G401 (cell line): Measurements from ENCODE around the gene SLC24A4. TPM values are rescaled to one million over a fixed set of nuclear protein-coding genes. Genes with fewer than 3 reads are reported as not detected.

Source experiments
- DNase-seq: peaks from one replicate; pipeline ENCODE4 v3.0.0-alpha.2; 2015; ENCODE audit warnings: low spot score
- in situ Hi-C: cut with HindIII; loops from 2 replicates; pipeline ENCODE4 v1.10.0; 2016; ENCODE audit warnings: low sequenced_read_pairs, mixed read lengths
- total RNA-seq: library from RNA; depleted of rRNA; stranded (reverse); fragments of >200 nt; shearing (Covaris generic); gene quantifications from 2 replicates; pipeline ENCODE4 v1.2.3, GENCODE V29; 2014

Gene SLC24A4
- total RNA-seq, 1 experiment from 2014 or later: not detected

DNA sequence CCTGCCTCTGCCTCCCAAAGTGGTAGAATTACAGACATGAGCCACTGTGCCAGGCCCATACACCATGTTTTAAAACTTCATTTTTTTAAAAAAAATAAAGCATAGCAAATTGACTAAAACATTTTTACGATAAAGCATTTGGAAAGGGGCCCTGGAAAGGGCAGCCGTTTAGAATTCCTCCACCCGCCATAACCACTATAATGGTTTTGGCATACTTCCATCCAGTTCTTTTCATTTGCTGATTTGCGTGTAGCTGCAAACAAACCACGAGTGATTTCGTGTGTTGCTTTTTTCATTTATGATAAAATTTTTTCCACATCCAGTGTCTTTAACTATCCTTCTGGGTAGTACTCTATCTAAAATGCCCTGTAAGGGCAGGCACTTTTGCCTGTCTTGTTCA lies 98.8 kb downstream of the SLC24A4 start:
- in situ Hi-C loops: no loop called here
- no peak for DNase-seq

DNA sequence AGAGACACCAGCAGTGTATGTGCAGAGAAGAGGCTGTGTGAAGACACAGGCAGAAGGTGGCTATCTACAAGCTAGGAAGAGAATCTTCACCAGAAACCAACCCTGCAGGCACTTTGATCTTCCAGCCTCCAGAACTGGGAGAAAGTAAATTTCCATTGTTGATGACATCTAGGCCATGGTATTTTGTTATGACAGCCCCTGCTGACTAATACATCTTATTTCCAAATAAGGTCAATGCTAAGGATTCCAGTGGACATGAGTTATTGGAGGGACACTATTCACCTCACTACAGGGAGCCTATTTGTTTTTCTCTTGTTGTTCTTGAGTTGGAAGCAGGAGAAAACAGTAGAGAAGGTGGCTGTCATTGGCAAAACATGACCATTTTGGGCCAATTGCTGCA lies 102.1 kb downstream of the SLC24A4 start:
- DNase-seq: no peak
- in situ Hi-C loops: no loop called here

DNA sequence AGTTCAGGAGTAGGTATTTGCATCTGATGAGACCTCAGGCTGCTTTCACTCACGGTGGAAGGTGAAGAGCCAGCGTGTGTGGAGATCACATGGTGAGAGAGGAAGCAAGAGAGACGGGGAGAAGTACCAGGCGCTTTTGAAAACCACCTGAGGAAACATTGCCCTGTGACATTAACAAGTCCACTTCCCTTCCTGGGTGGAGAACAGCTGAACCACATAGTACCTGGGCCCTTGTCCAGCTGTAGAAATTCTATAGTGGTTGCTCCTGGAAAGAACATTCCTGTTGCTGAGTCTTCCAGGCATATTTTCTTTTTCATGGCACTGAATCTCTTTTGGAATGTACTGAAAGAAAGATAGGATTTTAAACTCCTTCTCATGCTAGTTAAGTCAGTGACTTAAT lies 103.3 kb downstream of the SLC24A4 start:
- in situ Hi-C loops: no loop called here
- no peak for DNase-seq

DNA sequence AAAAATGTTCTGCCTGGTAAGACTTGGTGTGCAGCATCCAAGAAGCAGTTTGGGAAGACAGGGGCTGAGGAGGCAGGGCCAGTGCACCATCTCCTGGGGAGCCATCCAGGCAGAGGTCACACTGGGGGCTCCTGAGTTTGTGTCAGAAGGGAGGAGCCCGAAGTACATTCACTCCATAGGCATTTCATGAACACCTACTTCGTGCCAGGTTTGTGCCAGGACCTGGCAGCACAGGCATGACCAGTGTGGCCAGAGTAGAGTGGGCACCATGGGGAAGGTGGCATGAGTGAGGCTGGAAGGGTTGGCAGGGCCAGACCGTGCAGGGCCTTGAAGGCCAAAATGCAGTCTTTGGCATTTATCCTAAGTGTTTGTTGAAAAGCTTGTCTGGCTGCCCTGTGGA lies 104.1 kb downstream of the SLC24A4 start:
- DNase-seq: no peak
- in situ Hi-C loops: no loop called here

DNA sequence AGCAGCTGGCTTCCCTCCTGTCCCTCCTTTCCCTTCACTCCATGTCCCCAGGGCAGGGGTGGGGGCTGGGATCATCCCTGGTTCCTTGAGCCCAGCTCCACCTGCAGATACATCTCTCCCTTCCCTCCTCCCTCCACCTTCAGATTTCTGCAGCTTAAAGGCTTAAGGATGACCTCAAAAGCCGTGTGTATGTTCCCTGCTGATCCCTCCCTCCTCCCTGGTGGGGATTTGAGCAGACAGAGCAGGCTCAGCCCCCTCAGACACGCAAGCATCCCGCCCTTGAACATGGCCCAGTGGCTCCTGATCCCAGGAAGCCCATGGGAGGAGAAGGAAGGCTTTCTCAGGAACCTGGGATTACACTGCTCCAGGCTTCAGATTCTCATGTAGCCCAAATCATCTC lies 107.7 kb downstream of the SLC24A4 start:
- in situ Hi-C loops: no loop called here
- DNase-seq: no peak

- in situ Hi-C loops: no loop called here
- no peak for DNase-seq
Observed at GRCh38 chr14:92431199-92431725, 108.3 kb downstream of the SLC24A4 start.

GRCh38 chr14:92433407-92433806 lies 110.4 kb downstream of the SLC24A4 start:
- in situ Hi-C loops: no loop called here
- DNase-seq: no peak

- DNase-seq: no peak
- in situ Hi-C loops: no loop called here
Observed at GRCh38 chr14:92435154-92435553, 112.2 kb downstream of the SLC24A4 start.

DNA sequence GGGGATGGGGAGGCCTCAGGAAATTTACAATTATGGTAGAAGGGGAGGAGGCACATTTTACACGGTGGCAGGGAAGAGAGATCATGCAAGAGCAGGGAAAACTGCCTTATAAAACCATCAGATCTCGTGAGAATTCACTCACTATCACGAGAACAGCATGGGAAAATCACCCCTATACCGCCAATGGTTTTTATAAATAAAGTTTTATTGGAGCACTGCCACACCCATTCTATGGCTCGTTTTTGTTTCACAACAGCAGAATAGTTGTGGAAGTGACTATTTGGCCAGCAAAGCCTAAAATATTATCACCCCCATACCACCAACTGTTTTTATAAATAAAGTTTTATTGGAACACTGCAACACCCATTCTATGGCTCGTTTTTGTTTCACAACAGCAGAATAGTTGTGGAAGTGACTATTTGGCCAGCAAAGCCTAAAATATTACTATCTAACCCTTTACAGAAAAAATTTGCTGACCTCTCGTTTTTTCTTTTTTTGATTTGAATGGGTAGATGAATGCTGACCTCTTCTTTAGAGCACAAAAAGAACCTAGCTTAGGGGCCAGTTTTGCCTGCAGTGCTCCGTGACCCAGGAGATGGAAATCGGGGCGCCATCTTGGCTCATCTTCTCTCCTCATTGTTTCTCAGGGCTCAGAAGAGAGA lies 113.3 kb downstream of the SLC24A4 start:
- in situ Hi-C loops: no loop called here
- no peak for DNase-seq

DNA sequence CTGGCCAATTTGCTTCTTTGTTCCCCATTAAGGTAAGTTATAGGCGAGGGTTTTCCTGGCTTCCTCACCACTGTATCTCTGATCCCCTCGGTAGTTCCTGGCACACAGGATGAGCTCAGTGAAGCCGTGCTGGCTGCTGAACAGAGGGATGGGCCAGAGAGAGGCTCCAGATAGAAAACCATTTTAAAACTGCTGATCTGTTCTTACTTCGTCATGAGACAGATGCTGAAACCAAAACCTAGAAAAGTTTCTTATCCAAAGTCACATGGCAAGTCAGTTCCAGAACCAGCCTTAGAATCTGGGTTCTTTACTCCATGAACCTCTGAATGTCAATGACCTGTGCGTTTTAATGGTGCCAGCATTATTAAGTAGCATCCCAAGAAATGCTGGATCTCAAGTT lies 114.3 kb downstream of the SLC24A4 start:
- no peak for DNase-seq
- in situ Hi-C loops: no loop called here

DNA sequence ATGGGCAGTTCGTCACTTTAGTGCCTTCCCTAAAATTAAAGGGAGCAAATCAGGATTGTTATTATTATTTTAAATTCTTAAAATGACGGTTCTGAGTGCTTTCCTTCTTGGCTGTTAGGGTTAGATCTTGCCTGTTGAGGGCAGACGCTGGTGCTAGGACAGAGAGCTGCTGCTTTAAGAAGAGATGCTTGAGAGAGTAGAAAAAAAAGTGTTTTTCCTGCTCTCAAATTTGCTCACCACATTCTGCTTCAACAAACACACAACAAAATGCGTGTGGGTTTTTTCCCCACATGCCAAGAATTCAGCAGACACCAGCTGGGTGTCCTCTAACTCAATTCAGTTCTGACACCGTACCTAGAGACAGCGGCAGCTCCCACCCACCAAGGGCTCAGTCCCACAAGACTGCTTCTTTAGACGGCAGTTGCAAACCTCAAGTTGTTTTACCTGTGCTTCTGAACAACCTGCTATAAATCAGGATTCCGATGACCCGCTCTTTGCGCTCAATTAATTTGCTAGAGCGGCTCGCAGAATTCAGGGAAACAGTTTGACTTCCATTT lies 114.8 kb downstream of the SLC24A4 start:
- in situ Hi-C loops: no loop called here

GRCh38 chr14:92439537-92440344 lies 116.8 kb downstream of the SLC24A4 start:
- in situ Hi-C loops: no loop called here
- DNase-seq: no peak

More for the DNA sequence above, 114.8 kb downstream of the SLC24A4 start:
- no peak for DNase-seq

GRCh38 chr14:92440345-92441003 lies 117.5 kb downstream of the SLC24A4 start:
- in situ Hi-C loops: no loop called here
- DNase-seq: no peak

DNA sequence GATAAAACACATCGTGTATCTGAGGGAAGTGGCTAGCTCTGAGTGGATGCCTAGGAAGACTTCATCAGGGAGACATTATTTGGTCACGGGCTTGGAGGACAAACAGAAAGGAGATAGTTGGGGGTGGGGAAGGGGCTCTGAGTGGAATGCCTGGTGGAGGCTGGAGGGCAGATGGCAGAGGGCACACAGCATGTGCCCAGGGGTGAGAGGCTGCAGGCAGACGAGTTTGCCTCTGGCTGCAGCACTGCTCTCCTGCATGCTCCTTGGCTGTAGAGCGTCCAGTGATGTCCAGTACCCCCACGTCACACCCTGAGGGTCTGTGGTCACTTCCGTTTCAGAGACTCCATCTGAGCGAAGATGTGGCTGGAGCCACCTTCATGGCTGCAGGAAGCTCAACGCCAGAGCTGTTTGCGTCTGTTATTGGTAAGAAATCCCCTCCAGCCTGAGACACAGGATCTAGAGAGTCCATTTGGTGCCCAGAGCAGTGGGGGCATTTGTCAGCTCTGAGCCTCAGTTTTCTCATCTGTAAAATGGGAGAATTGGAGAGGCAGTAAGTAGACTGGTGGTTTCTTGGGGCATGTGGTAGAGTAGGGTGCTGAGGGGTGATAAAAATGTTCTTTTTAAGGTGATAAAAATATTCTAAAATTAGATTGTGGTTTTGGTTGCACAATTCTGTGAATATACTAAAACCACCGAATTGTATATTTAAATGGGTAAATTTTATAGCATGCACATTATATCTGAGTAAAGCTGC lies 119.0 kb downstream of the SLC24A4 start:
- DNase-seq: no peak
- in situ Hi-C loops: no loop called here

DNA sequence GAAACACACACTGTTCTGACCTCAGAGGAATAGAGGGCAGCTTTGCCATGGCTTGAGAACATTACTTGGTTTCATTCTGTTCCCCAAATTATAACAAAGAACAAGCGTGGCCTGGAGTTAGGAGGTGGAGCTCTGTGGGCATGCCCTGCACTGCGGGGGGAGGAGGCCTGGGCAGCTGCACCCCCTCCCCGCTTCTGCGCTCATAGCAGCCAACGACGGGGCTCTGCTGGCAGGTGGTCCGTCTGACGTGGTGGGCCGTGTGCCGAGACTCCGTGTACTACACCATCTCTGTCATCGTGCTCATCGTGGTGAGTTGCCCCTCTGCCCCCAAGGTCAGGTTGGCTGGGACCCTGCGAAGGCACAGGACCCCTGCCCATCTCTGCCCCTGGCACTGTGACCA lies 120.2 kb downstream of the SLC24A4 start:
- DNase-seq: no peak
- in situ Hi-C loops: no loop called here

GRCh38 chr14:92443741-92444140 lies 120.8 kb downstream of the SLC24A4 start:
- in situ Hi-C loops: no loop called here
- DNase-seq: no peak

- in situ Hi-C loops: no loop called here
- no peak for DNase-seq
Observed at GRCh38 chr14:92446771-92447170, 123.8 kb downstream of the SLC24A4 start.

GRCh38 chr14:92447416-92448197 lies 124.6 kb downstream of the SLC24A4 start:
- in situ Hi-C loops: no loop called here
- no peak for DNase-seq
